Measurements from ENCODE around the gene DDAH1.

The DDAH1 gene

GRCh38 chr1:85306236-85306635, 158.7 kb downstream of the DDAH1 start:
- no peak for TF ChIP-seq JUND (IDR thresholded peaks at IDR 0.05; ENCODE audit: low read depth)
- in situ Hi-C loops (cut with HindIII; ENCODE audit: low pct_unique_long_range_greater_than_20kb, low sequenced_read_pairs), result no loop called here
- DNase-seq (ENCODE audit: low read depth in 1 of 2, low spot score in 1 of 2), result no peak

DNA sequence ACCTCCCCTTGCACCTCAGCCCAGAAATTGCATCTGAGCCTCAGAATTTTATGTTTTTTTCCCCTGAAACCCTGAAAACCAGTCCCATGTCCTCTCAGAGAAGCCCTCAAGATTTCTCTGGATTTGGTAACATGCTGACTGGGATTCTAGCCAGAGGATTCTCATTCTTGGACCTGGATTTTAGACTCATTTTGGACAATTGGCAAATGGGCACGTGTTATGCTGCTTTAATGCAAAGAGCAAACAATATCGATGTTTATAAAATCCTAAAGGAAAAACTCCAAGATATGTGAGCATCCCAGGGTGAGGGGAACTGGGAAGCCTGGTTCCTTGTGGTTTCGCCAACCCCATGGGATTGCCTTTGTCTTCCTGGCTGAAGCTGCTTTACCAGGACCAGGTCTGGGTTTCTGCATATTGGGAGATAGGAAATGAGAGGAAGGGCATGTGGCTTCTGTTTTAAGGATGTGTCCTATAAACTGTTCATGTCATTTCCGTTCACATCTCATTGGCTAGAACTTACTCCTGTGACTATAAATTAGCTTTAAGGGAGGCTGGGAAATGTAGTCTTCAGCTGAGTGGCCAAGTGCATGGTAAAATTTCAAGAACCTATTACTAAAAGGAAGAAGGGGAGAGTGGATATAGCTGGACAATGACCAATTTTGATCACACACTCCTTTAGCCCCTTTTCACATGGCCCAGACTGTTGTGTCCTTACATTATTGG, 161.4 kb downstream of the DDAH1 start:
- TF ChIP-seq JUND (IDR thresholded peaks at IDR 0.05; ENCODE audit: low read depth), result no peak
- in situ Hi-C loops (cut with HindIII; ENCODE audit: low pct_unique_long_range_greater_than_20kb, low sequenced_read_pairs), result no loop called here
- DNase-seq (ENCODE audit: low read depth in 1 of 2, low spot score in 1 of 2), result peak in 1 of 2 experiments; percentile 32

DNA sequence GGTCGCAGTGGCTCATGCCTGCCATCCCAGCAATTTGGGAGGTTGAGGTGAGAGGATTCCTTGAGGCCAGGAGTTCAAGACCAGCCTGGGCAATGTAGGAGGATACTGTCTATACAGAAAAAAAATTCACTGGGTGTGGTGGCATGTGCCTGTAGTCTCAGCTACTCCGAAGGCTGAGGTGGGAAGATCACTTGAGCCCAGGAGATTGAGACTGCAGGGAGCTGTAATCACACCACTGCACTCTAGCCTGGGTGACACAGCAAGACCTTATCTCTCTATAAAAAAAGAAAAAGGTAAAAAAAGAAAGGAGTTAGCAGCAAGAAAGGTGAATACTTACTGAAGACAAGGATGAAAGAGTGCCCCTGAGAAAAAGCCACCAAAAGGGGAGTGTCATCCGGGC, 164.8 kb downstream of the DDAH1 start:
- in situ Hi-C loops (cut with HindIII; ENCODE audit: low pct_unique_long_range_greater_than_20kb, low sequenced_read_pairs), result no loop called here
- no peak for TF ChIP-seq JUND (IDR thresholded peaks at IDR 0.05; ENCODE audit: low read depth)
- no peak for DNase-seq (ENCODE audit: low read depth in 1 of 2, low spot score in 1 of 2)

DNA sequence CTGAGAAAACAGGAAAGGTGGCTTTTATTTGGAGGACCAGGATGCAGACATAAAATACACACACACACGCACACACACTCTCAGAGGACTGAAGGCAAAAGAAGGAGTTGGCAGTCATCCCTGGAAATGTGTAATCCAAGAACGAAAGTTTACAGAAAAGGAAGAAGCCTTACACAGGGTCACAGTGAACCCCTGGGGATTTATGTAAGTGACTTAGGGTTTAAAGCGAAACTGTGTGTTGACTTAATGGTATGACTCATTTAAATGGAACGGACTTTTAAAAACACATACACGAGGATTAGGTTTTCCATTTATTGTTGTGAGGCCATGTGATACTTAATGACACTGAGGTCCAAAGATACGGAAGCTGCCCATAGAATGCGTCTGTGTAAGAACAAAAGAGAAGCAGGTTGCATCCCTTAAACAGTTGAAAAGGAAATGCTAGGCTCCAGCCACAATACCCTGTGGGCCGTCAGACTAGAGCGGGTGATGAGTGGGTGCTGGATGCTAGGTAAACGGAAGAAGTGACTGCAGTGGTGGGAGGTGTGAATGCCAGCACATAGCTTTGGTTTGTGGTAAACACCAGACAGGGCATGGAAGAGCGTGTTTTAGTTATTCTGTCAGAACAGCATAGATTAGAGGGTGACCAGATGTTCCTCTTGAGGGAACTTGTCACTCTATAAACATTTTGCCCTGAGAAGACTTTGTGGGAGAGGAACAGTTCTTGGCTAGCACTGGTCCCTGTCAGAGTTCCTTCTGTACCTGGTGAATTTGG, 166.9 kb downstream of the DDAH1 start:
- TF ChIP-seq JUND (IDR thresholded peaks at IDR 0.05; ENCODE audit: low read depth), result peak; percentile 72; the same call in 1 of the 2 replicates
- in situ Hi-C loops (cut with HindIII; ENCODE audit: low pct_unique_long_range_greater_than_20kb, low sequenced_read_pairs), result no loop called here
- peak; percentile 33 to 97 for DNase-seq (ENCODE audit: low read depth in 1 of 2, low spot score in 1 of 2)

- no peak for TF ChIP-seq JUND (IDR thresholded peaks at IDR 0.05; ENCODE audit: low read depth)
- in situ Hi-C loops (cut with HindIII; ENCODE audit: low pct_unique_long_range_greater_than_20kb, low sequenced_read_pairs), result no loop called here
Observed at GRCh38 chr1:85297538-85297854, 167.5 kb downstream of the DDAH1 start.

DNA sequence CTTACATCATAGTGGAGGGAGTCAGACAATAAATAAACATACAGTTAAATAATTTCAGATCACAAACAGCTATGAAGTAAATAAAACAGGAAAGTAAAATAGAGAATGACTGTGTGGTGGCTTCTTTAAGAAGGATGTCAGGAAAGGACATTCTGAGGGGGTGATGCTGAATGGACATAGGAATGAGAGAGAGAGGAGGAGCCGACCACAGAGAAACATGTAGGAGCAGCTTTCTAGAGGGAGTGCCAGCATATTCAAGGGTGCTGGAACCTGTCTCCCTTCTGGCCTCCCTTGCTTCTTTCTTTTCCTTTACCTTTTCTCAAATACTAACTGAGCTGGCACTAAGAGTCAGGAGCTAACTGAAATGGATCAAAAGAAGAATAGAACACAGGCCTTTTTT, 168.0 kb downstream of the DDAH1 start:
- DNase-seq (ENCODE audit: low read depth in 1 of 2, low spot score in 1 of 2), result peak in 1 of 2 experiments; percentile 21
- in situ Hi-C loops (cut with HindIII; ENCODE audit: low pct_unique_long_range_greater_than_20kb, low sequenced_read_pairs), result no loop called here
- TF ChIP-seq JUND (IDR thresholded peaks at IDR 0.05; ENCODE audit: low read depth), result no peak

More at GRCh38 chr1:85297538-85297854, 167.5 kb downstream of the DDAH1 start:
- DNase-seq (ENCODE audit: low read depth in 1 of 2, low spot score in 1 of 2), result no peak

GRCh38 chr1:85295654-85296053, 169.3 kb downstream of the DDAH1 start:
- no peak for DNase-seq (ENCODE audit: low read depth in 1 of 2, low spot score in 1 of 2)
- in situ Hi-C loops (cut with HindIII; ENCODE audit: low pct_unique_long_range_greater_than_20kb, low sequenced_read_pairs), result no loop called here
- TF ChIP-seq JUND (IDR thresholded peaks at IDR 0.05; ENCODE audit: low read depth), result no peak

DNA sequence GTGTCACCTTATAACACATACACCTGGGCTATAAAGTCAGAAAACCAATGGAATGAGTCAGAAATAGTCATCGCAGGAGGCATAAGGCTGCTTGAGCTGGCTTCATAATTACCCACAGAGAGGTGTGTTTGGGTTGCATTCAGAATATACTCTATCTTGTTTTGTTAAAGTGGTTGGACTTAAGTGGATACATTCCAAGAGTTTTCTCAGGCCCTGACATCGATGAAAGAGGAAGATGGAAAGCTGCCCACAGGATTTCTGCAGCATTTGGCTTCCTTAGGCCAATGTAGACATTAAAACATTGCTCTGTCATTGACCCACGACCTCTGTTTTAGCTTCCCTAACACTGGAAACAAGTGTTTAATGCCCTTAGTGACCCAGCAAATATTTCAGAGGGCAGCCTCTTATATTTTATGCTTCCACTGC, 169.9 kb downstream of the DDAH1 start:
- TF ChIP-seq JUND (IDR thresholded peaks at IDR 0.05; ENCODE audit: low read depth), result no peak
- no peak for DNase-seq (ENCODE audit: low read depth in 1 of 2, low spot score in 1 of 2)
- in situ Hi-C loops (cut with HindIII; ENCODE audit: low pct_unique_long_range_greater_than_20kb, low sequenced_read_pairs), result no loop called here

DNA sequence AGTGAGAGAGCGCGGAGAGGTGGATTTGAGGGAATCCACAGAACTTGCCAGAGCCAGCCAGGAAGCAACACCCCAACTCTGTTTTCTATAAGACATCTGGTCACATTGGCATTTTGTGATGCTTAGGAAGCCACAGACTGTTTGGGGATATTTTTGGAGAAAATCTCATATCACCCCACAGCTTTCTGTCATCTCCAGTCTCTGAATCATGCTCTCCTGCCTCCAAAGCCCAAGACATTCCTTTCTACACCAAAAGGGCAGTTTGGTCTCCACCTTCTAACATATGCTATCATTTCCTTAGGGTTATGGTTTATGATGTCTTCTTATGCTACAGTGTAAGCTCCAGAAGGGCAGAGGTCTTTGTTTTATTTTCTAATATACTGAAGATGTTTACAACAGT, 174.1 kb downstream of the DDAH1 start:
- in situ Hi-C loops (cut with HindIII; ENCODE audit: low pct_unique_long_range_greater_than_20kb, low sequenced_read_pairs), result no loop called here
- DNase-seq (ENCODE audit: low read depth in 1 of 2, low spot score in 1 of 2), result no peak
- no peak for TF ChIP-seq JUND (IDR thresholded peaks at IDR 0.05; ENCODE audit: low read depth)

DNA sequence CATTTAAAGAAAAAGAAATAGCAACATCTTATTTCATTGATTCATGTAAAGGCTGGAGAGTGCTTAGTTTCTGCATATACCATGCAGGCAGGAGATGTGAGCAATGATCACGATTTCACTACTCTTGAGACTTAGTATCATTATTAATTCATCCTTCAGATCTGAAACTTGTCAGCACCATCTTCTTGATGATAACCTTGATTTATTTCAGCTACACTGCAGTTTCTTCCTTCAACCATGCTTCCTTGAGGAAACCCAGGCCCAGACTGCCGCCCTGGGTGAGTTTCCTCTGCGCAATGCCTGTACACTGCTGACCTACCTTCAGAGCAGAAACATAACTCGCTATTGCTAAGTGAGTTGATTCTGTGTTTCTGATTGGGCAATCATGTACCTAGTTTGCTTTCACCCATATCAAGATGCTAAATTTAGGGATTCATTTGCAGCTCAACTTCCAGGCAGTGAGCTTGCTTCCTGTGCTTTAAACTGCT, 175.1 kb downstream of the DDAH1 start:
- TF ChIP-seq JUND (IDR thresholded peaks at IDR 0.05; ENCODE audit: low read depth), result no peak
- in situ Hi-C loops (cut with HindIII; ENCODE audit: low pct_unique_long_range_greater_than_20kb, low sequenced_read_pairs), result no loop called here
- DNase-seq (ENCODE audit: low read depth in 1 of 2, low spot score in 1 of 2), result no peak

DNA sequence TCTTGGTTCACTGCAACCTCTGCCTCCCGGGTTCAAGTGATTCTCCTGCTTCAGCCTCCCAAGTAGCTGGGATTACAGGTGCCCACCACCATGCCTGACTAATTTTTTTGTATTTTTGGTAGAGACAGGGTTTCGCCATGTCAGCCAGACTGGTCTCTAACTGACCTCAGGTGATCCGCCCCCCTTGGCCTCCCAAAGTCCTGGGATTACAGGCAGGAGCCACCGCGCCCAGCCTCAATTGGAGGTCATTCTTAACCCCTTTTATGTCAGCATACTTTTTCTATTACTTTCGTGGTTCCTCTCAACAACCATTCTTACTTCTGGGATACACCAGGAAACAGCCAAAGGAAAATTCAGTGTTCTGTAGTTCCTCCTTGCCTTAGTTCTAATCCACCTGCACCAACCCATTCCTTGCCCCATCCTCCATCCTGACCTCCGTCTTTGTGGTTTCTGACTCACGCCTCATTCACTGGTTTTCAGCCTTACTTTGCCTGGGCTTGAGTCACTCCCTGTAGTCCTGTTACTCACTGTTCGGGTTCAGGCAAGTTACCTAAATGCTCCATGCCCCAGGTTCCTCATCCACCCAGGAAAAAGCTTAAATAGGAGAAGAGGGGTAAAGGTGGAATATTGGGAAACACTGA, 175.6 kb downstream of the DDAH1 start:
- in situ Hi-C loops (cut with HindIII; ENCODE audit: low pct_unique_long_range_greater_than_20kb, low sequenced_read_pairs), result no loop called here
- DNase-seq (ENCODE audit: low read depth in 1 of 2, low spot score in 1 of 2), result no peak
- no peak for TF ChIP-seq JUND (IDR thresholded peaks at IDR 0.05; ENCODE audit: low read depth)

DNA sequence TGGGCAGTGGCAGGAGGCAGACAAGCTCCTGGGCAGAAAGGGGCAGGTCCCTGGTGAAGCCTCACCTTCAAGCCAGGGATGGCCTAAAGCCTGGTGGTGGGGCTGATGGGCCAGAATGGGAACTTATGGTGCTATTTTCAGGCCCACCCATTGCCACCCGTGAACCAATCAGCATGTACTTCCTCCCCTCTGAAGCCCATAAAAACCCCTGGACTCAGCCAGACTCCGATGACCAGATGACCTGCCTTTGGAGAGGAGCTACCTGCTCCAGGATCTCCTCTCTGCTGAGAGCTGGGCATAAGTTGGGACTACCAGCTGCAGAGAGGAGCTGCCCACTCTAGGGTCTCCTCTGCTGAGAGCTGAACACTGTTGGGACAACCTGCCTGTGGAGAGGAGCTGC, 180.8 kb downstream of the DDAH1 start:
- in situ Hi-C loops (cut with HindIII; ENCODE audit: low pct_unique_long_range_greater_than_20kb, low sequenced_read_pairs), result no loop called here
- DNase-seq (ENCODE audit: low read depth in 1 of 2, low spot score in 1 of 2), result no peak
- no peak for TF ChIP-seq JUND (IDR thresholded peaks at IDR 0.05; ENCODE audit: low read depth)
